ENCODE data around the gene ANKAR. TPM values are rescaled to one million over a fixed set of nuclear protein-coding genes. Genes with fewer than 3 reads are reported as not detected.

The ANKAR gene
- total RNA-seq, 1 experiment from 2014 or later: 2.0 TPM

DNA sequence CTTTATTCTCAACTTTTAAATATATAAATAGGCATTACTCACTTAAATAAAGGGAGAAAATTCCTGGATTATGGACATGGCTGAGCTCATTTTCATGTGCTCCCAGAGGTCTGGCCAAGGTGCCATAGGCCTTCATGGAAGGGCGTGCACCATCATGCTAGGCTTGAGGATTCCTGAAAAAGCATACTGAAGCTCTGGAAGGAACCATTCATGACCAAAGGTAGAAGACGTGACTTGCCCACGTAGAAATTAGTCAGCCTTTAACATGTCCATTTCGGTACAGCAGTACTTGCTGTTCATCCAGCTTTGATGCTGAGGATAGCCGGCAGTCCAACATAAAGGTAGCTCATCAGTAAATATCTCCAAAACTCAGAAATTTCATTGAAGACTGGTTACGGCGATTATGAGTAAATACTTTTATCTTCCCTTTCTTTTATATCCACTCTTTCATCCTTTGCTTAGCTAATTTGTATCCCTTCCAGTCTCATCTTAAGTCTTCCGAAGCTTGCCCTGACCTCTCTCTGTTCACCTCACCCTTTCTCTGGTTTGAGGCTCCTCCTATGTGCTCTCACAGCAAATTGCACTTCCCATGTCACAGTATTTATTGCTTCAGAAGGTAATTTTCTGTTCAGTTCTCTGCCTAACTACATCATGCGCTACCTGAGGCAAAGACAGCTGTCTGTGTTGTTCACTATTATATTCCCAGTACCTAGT is 45.5 kb upstream of the ANKAR start:
- Histone ChIP-seq H2BK15ac (ENCODE audit: low read depth, low read length) (no peak overlapping the region), H3K23ac (ENCODE audit: insufficient read length, low read depth, low read length) (no peak overlapping the region), H4K20me1 (ENCODE audit: control insufficient read depth, insufficient read depth, insufficient read length) (no peaks in the 10 kb centered on the region), H2BK5ac (ENCODE audit: insufficient read length, low read length) (no peak overlapping the region), H3K56ac (ENCODE audit: insufficient read length, low read depth, low read length) (no peak overlapping the region), H3K4ac (ENCODE audit: low read depth, low read length) (no peak overlapping the region), H3K79me2 (ENCODE audit: insufficient read depth, low read length) (no peaks in the 10 kb centered on the region), H3K14ac (ENCODE audit: insufficient read depth, low read length) (no peak overlapping the region), H3K79me1 (ENCODE audit: insufficient read depth, low read depth, low read length, poor library complexity, severe bottlenecking) (no peaks in the 10 kb centered on the region), H2BK12ac (ENCODE audit: insufficient read length, low read depth, low read length) (no peak overlapping the region), H3K27ac (ENCODE audit: insufficient read length, low read depth, low read length) (no peak overlapping the region), H2AFZ (ENCODE audit: low read length) (no peak overlapping the region), H3K23me2 (ENCODE audit: insufficient read length, low read depth, low read length, poor library complexity, severe bottlenecking) (no peaks in the 10 kb centered on the region), H2AK5ac (ENCODE audit: insufficient read length, low read length) (no peak overlapping the region), H4K8ac (replicated peaks; ENCODE audit: insufficient read length, low read depth, low read length) (no peak overlapping the region), H2BK120ac (ENCODE audit: low read depth, low read length, poor library complexity, severe bottlenecking) (no peak overlapping the region), H3K4me1 (ENCODE audit: insufficient read depth, low read length) (peaks cover 4% of the 10 kb centered on the region), H4K91ac (ENCODE audit: insufficient read length, low read depth, low read length) (no peak overlapping the region), H3K27me3 (ENCODE audit: insufficient read depth, low read length) (no peaks in the 10 kb centered on the region), H3K9me3 (ENCODE audit: control insufficient read depth, low read depth, low read length) (no peaks in the 10 kb centered on the region), H3K4me2 (ENCODE audit: insufficient read depth, insufficient read length, low read length) (no peak overlapping the region), H3T11ph (ENCODE audit: low read length) (no peak overlapping the region), H3K18ac (ENCODE audit: insufficient read length, low read depth, low read length) (no peak overlapping the region), H3K9ac (ENCODE audit: extremely low read depth, insufficient read length, low read length) (no peak overlapping the region), H4K5ac (ENCODE audit: insufficient read length, low read depth, low read length) (no peak overlapping the region), H2BK20ac (ENCODE audit: low read depth, low read length, poor library complexity, severe bottlenecking) (no peak overlapping the region)
- Mint-ChIP-seq H3K4me3 (no peak overlapping the region), H3K27me3 (ENCODE audit: low read depth) (no peaks in the 10 kb centered on the region), H3K27ac (no peak overlapping the region), H3K9me3 (no peaks in the 10 kb centered on the region), H3K36me3 (ENCODE audit: insufficient read depth in 1 of 3, low read depth in 3 of 3) (no peaks in the 10 kb centered on the region), H3K4me1 (peaks cover 9 to 14% of the 10 kb centered on the region in 2 experiments)
- DNase-seq: no peak
- WGBS (ENCODE audit: extremely low coverage, insufficient read length, low lambda C conversion rate): no CpG with 5 or more reads among the region's 9 CpGs
- no peak; the same call in 2 of the 3 replicates for TF ChIP-seq CTCF (conservative IDR thresholded peaks at IDR 0.05)
